PC-9 (cell line): ENCODE results near the gene RPA3. TPM values are rescaled to one million over a fixed set of nuclear protein-coding genes. Genes with fewer than 3 reads are reported as not detected.
A peak's percentile ranks its signal among the peaks of the same experiment; 100 is the strongest.

Source experiments
- BruUV-seq: library from RNA; stranded (reverse); fragments of 400-500 nt; replicated peaks from 2 replicates; lab custom pipeline; 2021; lab: Mats Ljungman, UMichigan
- CTCF ChIA-PET: fragments of 300-600 bp; sonication (Branson Sonifier 250); formaldehyde crosslinking; loops from one replicate; lab custom pipeline; 2022; ENCODE audit warnings: antibody characterized with exemption; lab: Charles Lee
- POLR2A ChIA-PET: fragments of 300-600 bp; sonication (Branson Sonifier 250); formaldehyde crosslinking; loops from one replicate; lab custom pipeline; 2022; ENCODE audit warnings: antibody characterized with exemption; ENCODE audit not compliant: unreplicated experiment; lab: Charles Lee
- DNase-seq, 2 experiments: peaks; one replicate each; pipeline versions ENCODE4 v3.0.0 to v3.0.0-alpha.2; 2015 to 2022; ENCODE audit warnings: mixed read lengths in 1 of 2
- H2AFZ ChIP-seq: fragments of 200-600 bp; sonication (generic); 2 replicates; pipeline ENCODE4 v1.8.1; 2017; ENCODE audit warnings: antibody characterized with exemption
- H3F3A ChIP-seq: fragments of 200-600 bp; sonication (generic); 2 replicates; pipeline ENCODE4 v1.8.1; 2017; ENCODE audit warnings: antibody characterized with exemption, mild to moderate bottlenecking, low read depth; ENCODE audit not compliant: insufficient read depth
- H3K27ac ChIP-seq: fragments of 200-600 bp; sonication (generic); 2 replicates; pipeline ENCODE4 v1.6.1; 2016; ENCODE audit warnings: mixed run types
- H3K27me3 ChIP-seq: fragments of 200-600 bp; sonication (generic); 2 replicates; pipeline ENCODE4 v1.6.1; 2016; ENCODE audit warnings: low read depth, mixed run types; ENCODE audit not compliant: insufficient read depth
- H3K36me3 ChIP-seq: fragments of 200-600 bp; sonication (generic); 2 replicates; pipeline ENCODE4 v1.6.1; 2016; ENCODE audit warnings: low read depth, mixed run types
- H3K4me1 ChIP-seq: fragments of 200-600 bp; sonication (generic); replicated peaks from 2 replicates; pipeline ENCODE4 v1.6.1; 2016; ENCODE audit warnings: mixed run types; ENCODE audit not compliant: insufficient read depth
- H3K4me2 ChIP-seq: fragments of 200-600 bp; sonication (generic); 2 replicates; pipeline ENCODE4 v1.6.1; 2017; ENCODE audit warnings: mixed run types
- H3K4me3 ChIP-seq: fragments of 200-600 bp; sonication (generic); 2 replicates; pipeline ENCODE4 v1.6.1; 2016; ENCODE audit warnings: mixed run types
- H3K79me2 ChIP-seq: fragments of 200-600 bp; sonication (generic); 2 replicates; pipeline ENCODE4 v1.6.1; 2017; ENCODE audit warnings: low read depth, mixed run types
- H3K9me2 ChIP-seq: fragments of 200-600 bp; sonication (generic); 2 replicates; pipeline ENCODE4 v1.8.1; 2017; ENCODE audit warnings: mild to moderate bottlenecking; ENCODE audit not compliant: insufficient read depth
- H3K9me3 ChIP-seq: fragments of 200-600 bp; sonication (generic); 2 replicates; pipeline ENCODE4 v1.8.1; 2016; ENCODE audit warnings: low read depth; ENCODE audit not compliant: insufficient read depth
- H4K20me1 ChIP-seq: fragments of 200-600 bp; sonication (generic); 2 replicates; pipeline ENCODE4 v1.8.1; 2017; ENCODE audit not compliant: insufficient read depth
- CTCF ChIP-seq: fragments of 200-600 bp; sonication (generic); conservative IDR thresholded peaks from 2 replicates; pipeline ENCODE4 v1.6.1; 2017; ENCODE audit warnings: mixed run types, antibody characterized with exemption, mild to moderate bottlenecking, moderate library complexity
- EZH2 ChIP-seq: fragments of 200-600 bp; sonication (generic); IDR thresholded peaks from 2 replicates; pipeline ENCODE4 v1.8.0; 2017; ENCODE audit warnings: antibody characterized with exemption, low read depth
- intact Hi-C: fragments of 100-400 bp; cut with micrococcal nuclease; formaldehyde crosslinking; loops from one replicate; pipeline ENCODE4 v1.10.0; 2022; ENCODE audit not compliant: unreplicated experiment
- total RNA-seq: library from RNA; stranded (reverse); gene quantifications from 2 replicates; pipeline ENCODE4 v1.2.3, GENCODE V29; 2021

The RPA3 gene
- total RNA-seq, 1 experiment from 2014 or later: 166 TPM

- H2AFZ ChIP-seq: no peak overlapping the region
- no peaks in the 10 kb centered on the region for H4K20me1 ChIP-seq
- H3K27ac ChIP-seq: no peak overlapping the region
- no TSS peak for BruUV-seq
- H3K79me2 ChIP-seq: no peaks in the 10 kb centered on the region
- H3K4me2 ChIP-seq: no peak overlapping the region
- no peak overlapping the region for H3K4me3 ChIP-seq
- no peaks in the 10 kb centered on the region for H3K9me2 ChIP-seq
- ChIA-PET CTCF (no interaction called here), POLR2A (no interaction called here)
- no peaks in the 10 kb centered on the region for H3K9me3 ChIP-seq
- no peak for TF ChIP-seq EZH2
- TF ChIP-seq CTCF: no peak
- H3F3A ChIP-seq: 0 out of 2 replicates have a peak, but pooled peaks cover 9% of the 10 kb centered on the region
- intact Hi-C loops: no loop called here
- no peak for DNase-seq
- H3K4me1 ChIP-seq: peaks cover 26% of the 10 kb centered on the region
- no peaks in the 10 kb centered on the region for H3K27me3 ChIP-seq
- no peaks in the 10 kb centered on the region for H3K36me3 ChIP-seq
Observed at GRCh38 chr7:7695111-7695817, 23.1 kb downstream of the RPA3 start.

- DNase-seq: no peak
- Histone ChIP-seq H3K9me3 (no peaks in the 10 kb centered on the region), H3K27ac (peak overlapping the region; percentile 33; the same call in 1 of the 2 replicates), H3F3A (0 out of 2 replicates have a peak, but pooled peaks cover 9% of the 10 kb centered on the region), H3K4me1 (peaks cover 26% of the 10 kb centered on the region), H2AFZ (no peak overlapping the region), H3K27me3 (no peaks in the 10 kb centered on the region), H3K36me3 (no peaks in the 10 kb centered on the region), H4K20me1 (no peaks in the 10 kb centered on the region), H3K4me2 (no peak overlapping the region), H3K79me2 (no peaks in the 10 kb centered on the region), H3K9me2 (no peaks in the 10 kb centered on the region), H3K4me3 (no peak overlapping the region)
- ChIA-PET CTCF (no interaction called here), POLR2A (no interaction called here)
- BruUV-seq: no TSS peak
- intact Hi-C loops: no loop called here
- TF ChIP-seq EZH2 (no peak), CTCF (no peak)
Observed at GRCh38 chr7:7694542-7694941, 23.9 kb downstream of the RPA3 start.

DNA sequence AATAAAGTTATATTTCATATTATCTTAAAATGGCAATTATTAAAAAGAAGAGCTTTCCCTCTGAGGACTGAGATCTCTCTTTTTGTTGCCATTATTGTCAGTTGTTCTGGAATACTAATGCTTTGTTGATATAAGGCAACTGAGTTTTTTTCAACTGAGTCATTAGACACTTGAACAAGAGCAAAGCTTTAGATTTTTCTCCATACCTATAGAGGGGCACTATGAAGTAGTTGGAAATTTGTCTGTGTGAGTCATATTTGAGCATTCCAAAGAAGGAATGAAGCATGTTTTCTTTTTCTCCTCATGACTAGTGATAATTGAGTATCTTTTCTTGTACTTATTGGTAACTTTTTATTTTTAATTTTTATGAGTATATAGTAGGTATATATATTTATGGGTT, 24.5 kb downstream of the RPA3 start:
- peak in 1 of 2 experiments; percentile 87 for DNase-seq
- H3K9me3 ChIP-seq: peaks cover 4% of the 10 kb centered on the region; the same call in 1 of the 2 replicates
- H3K4me2 ChIP-seq: no peak overlapping the region
- no peaks in the 10 kb centered on the region for H3K9me2 ChIP-seq
- no peaks in the 10 kb centered on the region for H3K36me3 ChIP-seq
- H3K27me3 ChIP-seq: no peaks in the 10 kb centered on the region
- intact Hi-C loops: no loop called here
- ChIA-PET POLR2A (interaction anchor here (0.5 to 0.7 kb wide), 2 partner anchors 126 to 462 kb away, joined by 3 to 13 read pairs; no protein-coding TSS in a partner anchor), CTCF (interaction anchor here (0.6 kb wide), 1 partner anchor 472 kb away, joined by 4 read pairs; no protein-coding TSS in a partner anchor)
- H3K4me3 ChIP-seq: no peak overlapping the region
- BruUV-seq: no TSS peak
- H2AFZ ChIP-seq: no peak overlapping the region
- H3K4me1 ChIP-seq: peaks cover 26% of the 10 kb centered on the region
- H4K20me1 ChIP-seq: no peaks in the 10 kb centered on the region
- 0 out of 2 replicates have a peak, but pooled peaks cover 9% of the 10 kb centered on the region for H3F3A ChIP-seq
- TF ChIP-seq EZH2 (no peak), CTCF (no peak)
- H3K27ac ChIP-seq: peak overlapping the region; percentile 33; the same call in 1 of the 2 replicates
- H3K79me2 ChIP-seq: no peaks in the 10 kb centered on the region
